ENCODE data around the gene TAOK1. TPM values are rescaled to one million over a fixed set of nuclear protein-coding genes. Genes with fewer than 3 reads are reported as not detected.

Gene TAOK1
- total RNA-seq, 1 donor: 70.4 TPM

DNA sequence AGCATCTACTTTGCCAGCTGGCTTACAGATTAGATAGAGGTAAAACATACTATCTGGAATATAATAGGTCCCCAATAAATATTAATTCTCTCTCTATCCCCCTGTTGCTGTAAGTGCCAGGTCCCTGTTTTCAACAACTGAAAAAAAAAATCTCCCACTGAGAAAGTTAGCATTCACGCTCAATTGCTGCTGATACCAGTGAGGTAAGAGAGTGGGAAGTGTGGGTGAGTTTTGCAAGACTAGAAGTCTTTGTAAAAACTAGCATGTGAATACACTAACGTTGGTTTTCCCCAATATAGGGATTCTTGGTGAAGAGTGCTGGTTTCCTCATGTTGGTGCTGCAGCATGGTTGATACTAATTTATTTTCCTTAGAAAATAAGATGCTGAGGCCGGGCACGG is 11.7 kb upstream of the TAOK1 start:
- TF ChIP-seq, protein P1, sequence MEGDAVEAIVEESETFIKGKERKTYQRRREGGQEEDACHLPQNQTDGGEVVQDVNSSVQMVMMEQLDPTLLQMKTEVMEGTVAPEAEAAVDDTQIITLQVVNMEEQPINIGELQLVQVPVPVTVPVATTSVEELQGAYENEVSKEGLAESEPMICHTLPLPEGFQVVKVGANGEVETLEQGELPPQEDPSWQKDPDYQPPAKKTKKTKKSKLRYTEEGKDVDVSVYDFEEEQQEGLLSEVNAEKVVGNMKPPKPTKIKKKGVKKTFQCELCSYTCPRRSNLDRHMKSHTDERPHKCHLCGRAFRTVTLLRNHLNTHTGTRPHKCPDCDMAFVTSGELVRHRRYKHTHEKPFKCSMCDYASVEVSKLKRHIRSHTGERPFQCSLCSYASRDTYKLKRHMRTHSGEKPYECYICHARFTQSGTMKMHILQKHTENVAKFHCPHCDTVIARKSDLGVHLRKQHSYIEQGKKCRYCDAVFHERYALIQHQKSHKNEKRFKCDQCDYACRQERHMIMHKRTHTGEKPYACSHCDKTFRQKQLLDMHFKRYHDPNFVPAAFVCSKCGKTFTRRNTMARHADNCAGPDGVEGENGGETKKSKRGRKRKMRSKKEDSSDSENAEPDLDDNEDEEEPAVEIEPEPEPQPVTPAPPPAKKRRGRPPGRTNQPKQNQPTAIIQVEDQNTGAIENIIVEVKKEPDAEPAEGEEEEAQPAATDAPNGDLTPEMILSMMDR (IDR thresholded peaks at IDR 0.05; ENCODE audit: insufficient read depth, low read depth, low read length): no peak
- no peak for DNase-seq (ENCODE audit: low read depth)
- H3K4me3 ChIP-seq (ENCODE audit: low read depth, low read length): no peak overlapping the region

DNA sequence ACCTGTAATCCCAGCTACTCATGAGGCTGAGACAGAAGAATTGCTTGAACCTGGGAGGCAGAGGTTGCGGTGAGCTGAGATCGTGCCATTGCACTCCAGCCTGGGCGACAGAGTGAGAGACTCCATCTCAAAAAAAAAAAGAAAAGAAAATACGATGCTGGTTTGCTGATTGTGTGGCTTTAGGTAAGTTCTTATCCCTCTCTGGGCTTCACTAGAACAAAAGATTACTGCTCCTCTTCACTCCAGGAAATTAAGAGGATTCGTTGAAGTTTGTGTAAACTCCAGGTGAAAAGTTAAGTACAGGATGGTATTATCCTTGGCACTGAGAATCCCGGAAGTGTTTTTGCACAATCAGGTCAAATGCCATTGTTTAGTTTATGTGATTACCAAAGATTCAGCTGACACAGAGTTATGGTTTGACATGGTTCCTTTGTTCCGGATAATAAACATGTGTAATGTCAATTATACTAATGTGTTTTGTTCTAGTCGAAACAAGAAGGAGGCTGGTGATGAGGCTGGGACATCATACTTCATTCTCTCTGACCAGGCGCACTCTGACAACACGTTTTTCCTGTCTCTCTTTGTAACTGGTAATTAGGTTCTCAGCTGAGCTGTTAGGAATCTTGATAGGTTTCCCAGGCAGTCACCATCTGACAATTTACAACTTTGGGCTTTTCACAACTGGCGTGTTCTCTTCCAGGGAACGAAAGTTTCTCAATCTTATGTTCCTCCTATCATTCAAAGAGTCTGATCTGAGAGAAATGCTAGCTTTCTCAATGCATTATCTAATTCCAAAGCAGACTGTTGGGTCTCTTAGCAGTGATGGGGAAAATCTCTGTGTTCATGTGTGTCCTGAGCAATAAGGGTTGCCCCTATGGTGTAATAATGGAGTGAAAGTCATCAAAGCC is 10.8 kb upstream of the TAOK1 start:
- peak; percentile 39 for DNase-seq (ENCODE audit: low read depth)
- H3K4me3 ChIP-seq (ENCODE audit: low read depth, low read length): no peak overlapping the region
- TF ChIP-seq, protein P1 (IDR thresholded peaks at IDR 0.05; ENCODE audit: insufficient read depth, low read depth, low read length): no peak

DNA sequence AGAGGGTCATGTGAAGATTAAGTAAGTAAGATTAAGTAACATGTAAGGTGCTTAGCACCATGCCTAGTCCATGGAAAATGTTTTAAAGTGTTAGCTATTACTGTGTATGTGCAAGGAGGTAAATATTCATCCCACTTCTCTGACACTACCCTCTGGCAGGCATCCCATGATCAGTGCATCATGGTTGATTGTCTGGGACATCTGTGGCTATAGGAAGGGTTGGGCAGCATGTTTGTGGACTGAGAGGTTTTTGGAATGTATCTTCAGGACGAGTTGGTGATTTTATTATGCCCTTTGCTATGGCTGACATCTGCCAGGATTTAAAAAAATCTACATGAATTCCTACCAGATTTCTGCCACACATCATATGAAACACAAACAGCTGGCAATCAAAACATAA is 6.5 kb upstream of the TAOK1 start:
- no peak for DNase-seq (ENCODE audit: low read depth)
- no peak overlapping the region for H3K4me3 ChIP-seq (ENCODE audit: low read depth, low read length)
- TF ChIP-seq, protein P1 (IDR thresholded peaks at IDR 0.05; ENCODE audit: insufficient read depth, low read depth, low read length): no peak

DNA sequence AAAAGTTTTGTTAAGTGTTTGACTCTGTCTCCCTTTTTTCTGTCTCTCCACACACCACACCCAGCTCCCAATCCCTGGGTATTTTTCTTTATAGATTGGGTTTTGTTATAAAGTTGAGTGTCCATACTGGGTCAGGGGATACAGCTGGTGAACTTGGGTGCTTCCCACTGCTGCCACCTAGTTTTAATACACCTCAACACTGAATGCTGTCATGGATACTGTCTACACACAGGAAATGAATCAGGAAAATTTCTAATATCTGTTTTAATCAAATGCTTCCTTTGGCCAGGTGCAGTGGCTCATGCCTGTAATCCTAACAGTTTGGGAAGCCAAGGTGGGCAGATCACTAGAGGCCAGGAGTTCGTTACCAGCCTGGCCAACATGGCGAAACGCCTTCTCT is 5.3 kb upstream of the TAOK1 start:
- DNase-seq (ENCODE audit: low read depth): no peak
- TF ChIP-seq, protein P1 (IDR thresholded peaks at IDR 0.05; ENCODE audit: insufficient read depth, low read depth, low read length): no peak
- no peak overlapping the region for H3K4me3 ChIP-seq (ENCODE audit: low read depth, low read length)

DNA sequence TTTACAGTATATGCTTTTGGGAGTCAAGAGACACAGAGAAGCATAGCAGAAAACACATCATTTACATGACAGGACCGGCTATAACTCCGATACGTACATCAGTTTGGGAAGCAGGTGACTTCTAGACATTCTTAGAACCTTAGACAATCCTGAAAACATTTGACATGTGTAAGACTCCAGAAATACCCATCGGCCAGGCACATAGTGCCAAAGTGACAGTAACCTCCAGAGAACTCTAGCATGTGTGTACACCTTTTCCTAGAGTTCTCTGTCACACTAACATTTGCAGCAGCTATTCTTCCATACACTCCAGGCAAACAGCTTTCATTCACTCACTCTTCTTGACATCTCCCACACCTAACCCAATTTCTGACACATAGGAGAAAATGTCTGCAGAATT is 3.4 kb upstream of the TAOK1 start:
- TF ChIP-seq, protein P1 (IDR thresholded peaks at IDR 0.05; ENCODE audit: insufficient read depth, low read depth, low read length): no peak
- DNase-seq (ENCODE audit: low read depth): no peak
- H3K4me3 ChIP-seq (ENCODE audit: low read depth, low read length): no peak overlapping the region

DNA sequence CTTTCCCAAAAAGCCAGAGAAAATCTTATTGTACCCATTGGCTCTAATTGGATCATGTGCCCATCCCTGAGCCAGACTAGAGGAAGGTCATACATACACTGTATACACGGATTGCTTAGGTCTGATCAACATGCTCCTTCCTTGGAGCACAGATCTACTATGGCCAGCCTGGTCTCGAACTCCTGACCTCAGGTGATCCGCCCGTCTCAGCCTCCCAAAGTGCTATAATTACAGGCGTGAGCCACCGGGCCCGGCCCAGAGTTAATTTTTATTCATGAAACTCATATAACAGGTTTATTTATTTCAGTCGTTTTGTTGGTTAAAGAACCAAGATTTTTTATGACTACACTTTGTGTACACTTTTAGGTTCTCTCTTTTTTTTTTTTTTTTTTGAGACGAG is 1.2 kb upstream of the TAOK1 start:
- TF ChIP-seq, protein P1 (IDR thresholded peaks at IDR 0.05; ENCODE audit: insufficient read depth, low read depth, low read length): no peak
- H3K4me3 ChIP-seq (ENCODE audit: low read depth, low read length): no peak overlapping the region
- DNase-seq (ENCODE audit: low read depth): no peak

All from fibroblast of villous mesenchyme (primary cell).